Omental fat pad (tissue), 4 donors: Measurements from ENCODE around the gene SUCNR1. TPM values are rescaled to one million over a fixed set of nuclear protein-coding genes. Genes with fewer than 3 reads are reported as not detected.
"Not testable (repeated sequence)": the region's sequence is repeated elsewhere in the genome, so short reads cannot be mapped to it uniquely, and the experiment has no call there.

Experiments used
- ATAC-seq: fragments of 150-250 bp; one replicate; pipeline ENCODE4 v1.9.1; 2016; ENCODE audit warnings: mild to moderate bottlenecking, moderate library complexity; ENCODE audit not compliant: low FRiP score
- DNase-seq: peaks from one replicate; pipeline ENCODE4 v3.0.0-alpha.2; 2019; ENCODE audit warnings: low spot score
- total RNA-seq, 4 donors: library from RNA; depleted of rRNA; stranded (reverse); fragments of >200 nt; gene quantifications; one replicate each; pipeline ENCODE4 v1.1.0, GENCODE V29; 2016
- TF ChIP-seq, protein P1 (sequence below), 3 donors: fragments of 450-650 bp; IDR thresholded peaks; one replicate each; pipeline ENCODE4 v1.5.1; 2016 to 2017; ENCODE audit warnings: antibody characterized with exemption in 3 of 3, mild to moderate bottlenecking in 3 of 3, moderate library complexity in 2 of 3

Gene SUCNR1
- total RNA-seq, 4 donors from 2014 or later = 1.1 to 2.8 (median 2.5) TPM

- ATAC-seq (no peak), DNase-seq (no peak)
- TF ChIP-seq, protein P1, sequence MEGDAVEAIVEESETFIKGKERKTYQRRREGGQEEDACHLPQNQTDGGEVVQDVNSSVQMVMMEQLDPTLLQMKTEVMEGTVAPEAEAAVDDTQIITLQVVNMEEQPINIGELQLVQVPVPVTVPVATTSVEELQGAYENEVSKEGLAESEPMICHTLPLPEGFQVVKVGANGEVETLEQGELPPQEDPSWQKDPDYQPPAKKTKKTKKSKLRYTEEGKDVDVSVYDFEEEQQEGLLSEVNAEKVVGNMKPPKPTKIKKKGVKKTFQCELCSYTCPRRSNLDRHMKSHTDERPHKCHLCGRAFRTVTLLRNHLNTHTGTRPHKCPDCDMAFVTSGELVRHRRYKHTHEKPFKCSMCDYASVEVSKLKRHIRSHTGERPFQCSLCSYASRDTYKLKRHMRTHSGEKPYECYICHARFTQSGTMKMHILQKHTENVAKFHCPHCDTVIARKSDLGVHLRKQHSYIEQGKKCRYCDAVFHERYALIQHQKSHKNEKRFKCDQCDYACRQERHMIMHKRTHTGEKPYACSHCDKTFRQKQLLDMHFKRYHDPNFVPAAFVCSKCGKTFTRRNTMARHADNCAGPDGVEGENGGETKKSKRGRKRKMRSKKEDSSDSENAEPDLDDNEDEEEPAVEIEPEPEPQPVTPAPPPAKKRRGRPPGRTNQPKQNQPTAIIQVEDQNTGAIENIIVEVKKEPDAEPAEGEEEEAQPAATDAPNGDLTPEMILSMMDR (IDR thresholded peaks at IDR 0.05) = no peak
These were observed 31.6 kb upstream of the SUCNR1 start for GRCh38 chr3:151841801-151842200.

GRCh38 chr3:151843275-151843674, 30.2 kb upstream of the SUCNR1 start:
- ATAC-seq (no peak), DNase-seq (no peak)
- TF ChIP-seq, protein P1 (IDR thresholded peaks at IDR 0.05) = no peak

GRCh38 chr3:151845306-151845905, 28.0 kb upstream of the SUCNR1 start:
- TF ChIP-seq, protein P1 (IDR thresholded peaks at IDR 0.05) = no peak
- ATAC-seq (no peak), DNase-seq (no peak)

DNA sequence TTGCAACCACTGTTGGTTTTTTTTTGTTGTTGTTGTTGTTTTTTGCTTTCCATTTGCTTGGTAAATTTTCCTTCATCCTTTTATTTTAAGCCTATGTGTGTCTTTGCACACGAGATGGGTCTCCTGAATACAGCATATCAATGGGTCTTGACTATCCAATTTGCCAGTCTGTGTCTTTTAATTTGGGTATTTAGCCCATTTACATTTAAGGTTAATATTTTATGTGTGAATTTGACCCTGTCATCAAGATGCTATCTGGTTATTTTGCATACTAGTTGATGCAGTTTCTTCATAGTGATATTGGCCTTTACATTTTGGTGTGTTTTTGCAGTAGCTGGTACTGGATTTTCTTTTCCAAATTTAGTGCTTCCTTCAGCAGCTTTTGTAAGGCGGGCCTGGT, 23.4 kb upstream of the SUCNR1 start:
- not testable (repeated sequence) for ATAC-seq

GRCh38 chr3:151852074-151852811, 21.2 kb upstream of the SUCNR1 start:
- DNase-seq (no peak), ATAC-seq (no peak)
- TF ChIP-seq, protein P1 (IDR thresholded peaks at IDR 0.05) = no peak

More for the DNA sequence above, 23.4 kb upstream of the SUCNR1 start:
- not testable (repeated sequence) for DNase-seq

DNA sequence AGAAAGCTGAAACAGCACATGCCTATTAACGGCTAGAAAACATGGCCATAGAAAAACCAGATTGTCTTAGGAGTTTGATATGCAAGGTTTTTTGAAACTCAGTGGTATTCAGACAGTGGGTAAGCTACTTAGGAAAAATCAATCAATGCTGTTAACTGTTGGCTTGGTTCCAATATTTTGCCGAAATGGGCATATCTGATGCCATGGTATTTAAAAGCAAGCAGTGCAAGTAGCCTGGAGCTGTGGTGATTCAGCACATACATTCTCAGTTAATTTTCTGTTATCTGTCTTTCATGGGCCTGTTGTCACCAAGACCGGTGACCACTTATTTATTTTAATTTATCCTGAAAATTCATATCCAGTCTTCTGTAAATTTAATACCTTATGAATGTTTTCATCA, 17.3 kb upstream of the SUCNR1 start:
- TF ChIP-seq, protein P1 (IDR thresholded peaks at IDR 0.05) = no peak
- no peak for ATAC-seq
- no peak for DNase-seq

DNA sequence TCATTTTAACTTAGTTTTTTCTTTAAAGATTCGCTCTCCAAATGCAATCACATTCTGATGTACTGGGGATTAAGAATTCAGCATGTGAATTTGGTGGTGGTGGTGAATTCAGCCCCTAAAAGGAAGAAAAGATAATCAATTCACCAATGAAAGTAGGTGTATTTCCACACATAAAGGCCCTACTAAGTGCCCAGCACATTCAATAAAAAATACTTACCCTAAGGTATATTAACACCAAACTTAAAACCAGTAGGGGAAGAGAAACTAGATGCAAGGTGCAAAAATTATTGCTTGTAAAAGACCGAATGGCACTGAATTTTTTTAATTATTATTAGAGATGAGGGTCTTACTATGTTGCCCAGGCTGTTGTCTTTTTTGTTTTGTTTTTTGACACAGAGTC, 16.8 kb upstream of the SUCNR1 start:
- TF ChIP-seq, protein P1 (IDR thresholded peaks at IDR 0.05) = no peak
- DNase-seq (no peak), ATAC-seq (no peak)
